ENCODE data around the gene TMED7. TPM values are rescaled to one million over a fixed set of nuclear protein-coding genes. Genes with fewer than 3 reads are reported as not detected.

The TMED7 gene
- total RNA-seq, 1 donor from 2014 or later: 163 TPM

DNA sequence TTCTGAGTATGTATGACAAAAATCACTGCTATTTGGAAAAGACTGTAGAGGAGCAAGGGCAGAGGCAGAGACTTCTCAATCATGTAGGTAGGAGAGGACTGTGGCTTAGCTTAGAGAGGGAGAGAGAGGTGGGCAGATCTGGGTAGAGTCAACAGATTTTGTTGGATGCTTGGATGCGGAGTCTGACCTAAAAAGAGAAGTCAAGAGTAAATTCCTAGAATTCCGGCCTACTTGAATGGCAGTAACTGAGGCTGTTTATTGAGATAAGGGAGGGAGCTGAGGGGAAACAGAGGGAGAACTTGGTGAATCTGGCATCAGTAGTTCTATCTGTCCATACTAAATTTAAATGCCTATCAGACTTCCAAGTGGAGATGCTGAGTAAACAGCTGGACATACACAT, 25.9 kb downstream of the TMED7 start:
- no peak overlapping the region for H3K4me3 ChIP-seq (ENCODE audit: insufficient read depth, low read depth, low read length)

DNA sequence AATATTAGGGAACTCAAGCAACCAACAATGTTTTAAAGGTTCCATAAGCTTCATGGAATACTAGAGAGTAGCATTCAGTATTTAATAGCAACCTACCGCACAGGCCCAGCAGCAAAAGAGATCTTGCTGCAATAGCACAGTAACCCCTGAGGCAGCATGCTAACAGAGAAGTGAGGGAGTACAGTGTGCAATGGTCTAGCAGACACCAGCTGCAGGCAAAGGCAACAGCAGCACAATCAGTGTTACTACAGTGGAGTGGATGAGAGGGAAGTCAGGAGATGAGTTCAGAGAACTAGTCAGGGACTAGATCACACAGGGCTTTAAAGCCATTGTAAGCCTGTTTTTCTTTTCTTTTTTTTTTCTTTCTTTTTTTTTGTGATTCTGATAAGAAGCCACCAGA, 26.3 kb downstream of the TMED7 start:
- Mint-ChIP-seq H3K9me3 (ENCODE audit: unreplicated experiment) (no peaks in the 10 kb centered on the region), H3K27ac (ENCODE audit: unreplicated experiment) (no peak overlapping the region), H3K36me3 (ENCODE audit: low read depth, unreplicated experiment) (peaks cover 7% of the 10 kb centered on the region), H3K27me3 (ENCODE audit: low read depth, unreplicated experiment) (no peaks in the 10 kb centered on the region), H3K4me1 (ENCODE audit: low read depth, unreplicated experiment) (peaks cover 15% of the 10 kb centered on the region), H3K4me3 (ENCODE audit: unreplicated experiment) (peak overlapping the region; percentile 31)
- Histone ChIP-seq H3K79me2 (ENCODE audit: insufficient read depth, low read length) (peaks cover 69% of the 10 kb centered on the region), H2AFZ (ENCODE audit: low read depth, low read length) (no peak overlapping the region), H3K4me1 (ENCODE audit: insufficient read depth, low read length) (peaks cover 23% of the 10 kb centered on the region), H3K9me3 (ENCODE audit: insufficient read depth, low read depth, low read length) (no peaks in the 10 kb centered on the region), H3K27me3 (ENCODE audit: insufficient read depth, low read length) (no peaks in the 10 kb centered on the region), H4K20me1 (ENCODE audit: insufficient read depth, low read length) (peaks cover 33% of the 10 kb centered on the region), H3K27ac (ENCODE audit: low read depth, low read length) (peak overlapping the region; percentile 32), H3K4me3 (ENCODE audit: insufficient read depth, low read depth, low read length) (no peak overlapping the region), H3K9ac (ENCODE audit: low read length) (peak overlapping the region; percentile 94), H3K36me3 (ENCODE audit: insufficient read depth, low read length) (no peaks in the 10 kb centered on the region), H3K4me2 (ENCODE audit: low read length) (peak overlapping the region; percentile 94)
- DNase-seq (ENCODE audit: low read depth) (peak; percentile 23), FAIRE-seq (no peak)
- TF ChIP-seq, protein P1, sequence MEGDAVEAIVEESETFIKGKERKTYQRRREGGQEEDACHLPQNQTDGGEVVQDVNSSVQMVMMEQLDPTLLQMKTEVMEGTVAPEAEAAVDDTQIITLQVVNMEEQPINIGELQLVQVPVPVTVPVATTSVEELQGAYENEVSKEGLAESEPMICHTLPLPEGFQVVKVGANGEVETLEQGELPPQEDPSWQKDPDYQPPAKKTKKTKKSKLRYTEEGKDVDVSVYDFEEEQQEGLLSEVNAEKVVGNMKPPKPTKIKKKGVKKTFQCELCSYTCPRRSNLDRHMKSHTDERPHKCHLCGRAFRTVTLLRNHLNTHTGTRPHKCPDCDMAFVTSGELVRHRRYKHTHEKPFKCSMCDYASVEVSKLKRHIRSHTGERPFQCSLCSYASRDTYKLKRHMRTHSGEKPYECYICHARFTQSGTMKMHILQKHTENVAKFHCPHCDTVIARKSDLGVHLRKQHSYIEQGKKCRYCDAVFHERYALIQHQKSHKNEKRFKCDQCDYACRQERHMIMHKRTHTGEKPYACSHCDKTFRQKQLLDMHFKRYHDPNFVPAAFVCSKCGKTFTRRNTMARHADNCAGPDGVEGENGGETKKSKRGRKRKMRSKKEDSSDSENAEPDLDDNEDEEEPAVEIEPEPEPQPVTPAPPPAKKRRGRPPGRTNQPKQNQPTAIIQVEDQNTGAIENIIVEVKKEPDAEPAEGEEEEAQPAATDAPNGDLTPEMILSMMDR (IDR thresholded peaks at IDR 0.05; ENCODE audit: insufficient read depth, low read depth, low read length): no peak
- TF ChIP-seq EZH2 (IDR thresholded peaks at IDR 0.05; ENCODE audit: insufficient read depth, low read length): no peak

More for the DNA sequence above, 25.9 kb downstream of the TMED7 start:
- peak overlapping the region; percentile 94 for H3K4me2 ChIP-seq (ENCODE audit: low read length)
- peak overlapping the region; percentile 32 for H3K27ac ChIP-seq (ENCODE audit: low read depth, low read length)
- peaks cover 23% of the 10 kb centered on the region for H3K4me1 ChIP-seq (ENCODE audit: insufficient read depth, low read length)
- TF ChIP-seq, protein P1 (IDR thresholded peaks at IDR 0.05; ENCODE audit: insufficient read depth, low read depth, low read length): no peak
- TF ChIP-seq EZH2 (IDR thresholded peaks at IDR 0.05; ENCODE audit: insufficient read depth, low read length): no peak
- peak; percentile 25 for DNase-seq (ENCODE audit: low read depth)
- H2AFZ ChIP-seq (ENCODE audit: low read depth, low read length): no peak overlapping the region
- peaks cover 7% of the 10 kb centered on the region for H3K36me3 Mint-ChIP-seq (ENCODE audit: low read depth, unreplicated experiment)
- no peaks in the 10 kb centered on the region for H3K27me3 Mint-ChIP-seq (ENCODE audit: low read depth, unreplicated experiment)
- H3K9me3 ChIP-seq (ENCODE audit: insufficient read depth, low read depth, low read length): no peaks in the 10 kb centered on the region
- peaks cover 15% of the 10 kb centered on the region for H3K4me1 Mint-ChIP-seq (ENCODE audit: low read depth, unreplicated experiment)
- peaks cover 28% of the 10 kb centered on the region for H4K20me1 ChIP-seq (ENCODE audit: insufficient read depth, low read length)
- H3K9ac ChIP-seq (ENCODE audit: low read length): peak overlapping the region; percentile 94
- no peaks in the 10 kb centered on the region for H3K36me3 ChIP-seq (ENCODE audit: insufficient read depth, low read length)
- H3K79me2 ChIP-seq (ENCODE audit: insufficient read depth, low read length): peaks cover 66% of the 10 kb centered on the region
- no peak for FAIRE-seq
- H3K4me3 Mint-ChIP-seq (ENCODE audit: unreplicated experiment): peak overlapping the region; percentile 31
- no peaks in the 10 kb centered on the region for H3K27me3 ChIP-seq (ENCODE audit: insufficient read depth, low read length)
- no peaks in the 10 kb centered on the region for H3K9me3 Mint-ChIP-seq (ENCODE audit: unreplicated experiment)
- no peak overlapping the region for H3K27ac Mint-ChIP-seq (ENCODE audit: unreplicated experiment)

DNA sequence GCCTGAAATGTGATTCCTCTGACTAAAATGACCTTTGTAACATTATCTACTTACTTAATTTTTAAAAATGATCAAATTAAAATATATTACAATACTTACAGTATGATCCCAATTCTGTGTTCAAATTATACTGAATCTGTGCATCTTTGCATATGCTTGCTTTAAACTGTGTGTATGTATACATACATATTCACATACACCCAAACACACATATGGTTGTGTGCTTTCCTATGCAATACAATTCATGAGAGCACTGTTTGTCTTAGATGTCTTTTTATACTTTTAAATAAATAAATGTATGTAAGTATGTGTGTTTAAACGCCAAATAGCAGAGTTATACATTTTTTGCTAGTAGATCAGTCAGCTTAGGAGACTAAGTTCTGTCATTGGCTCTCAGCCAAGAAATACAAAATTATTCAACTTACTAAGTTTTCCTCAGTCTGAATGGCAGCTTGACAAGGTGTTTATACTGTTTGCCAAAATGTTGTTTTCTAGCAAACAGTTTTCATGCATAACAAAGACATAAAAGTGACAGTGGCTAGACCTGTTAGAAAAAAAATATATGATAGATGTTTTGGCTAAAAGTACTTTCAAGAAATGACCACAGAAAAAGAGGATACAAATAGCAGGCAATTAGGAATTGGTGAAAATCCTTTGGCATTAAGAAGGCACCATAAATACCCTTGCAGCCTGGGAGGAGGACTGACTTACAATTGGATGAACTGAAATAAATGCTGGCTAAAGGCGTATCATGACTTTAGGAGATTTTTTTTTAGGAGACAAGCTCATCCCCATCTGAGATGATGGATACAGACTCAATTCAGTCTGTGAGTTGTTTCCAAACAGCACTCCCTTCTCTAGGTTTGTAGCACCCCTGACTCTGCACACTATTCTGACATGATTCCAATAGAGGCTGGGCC, 31.4 kb downstream of the TMED7 start:
- H3K9me3 ChIP-seq (ENCODE audit: insufficient read depth, low read depth, low read length): no peaks in the 10 kb centered on the region
- peaks cover 35% of the 10 kb centered on the region for H4K20me1 ChIP-seq (ENCODE audit: insufficient read depth, low read length)
- Mint-ChIP-seq H3K27me3 (ENCODE audit: low read depth, unreplicated experiment) (no peaks in the 10 kb centered on the region), H3K36me3 (ENCODE audit: low read depth, unreplicated experiment) (no peaks in the 10 kb centered on the region), H3K27ac (ENCODE audit: unreplicated experiment) (no peak overlapping the region), H3K4me3 (ENCODE audit: unreplicated experiment) (no peak overlapping the region), H3K9me3 (ENCODE audit: unreplicated experiment) (no peaks in the 10 kb centered on the region), H3K4me1 (ENCODE audit: low read depth, unreplicated experiment) (no peaks in the 10 kb centered on the region)
- peaks cover 88% of the 10 kb centered on the region for H3K79me2 ChIP-seq (ENCODE audit: insufficient read depth, low read length)
- H3K4me1 ChIP-seq (ENCODE audit: insufficient read depth, low read length): peaks cover under 1% of the 10 kb centered on the region
- no peaks in the 10 kb centered on the region for H3K27me3 ChIP-seq (ENCODE audit: insufficient read depth, low read length)
- H3K27ac ChIP-seq (ENCODE audit: low read depth, low read length): no peak overlapping the region
- TF ChIP-seq EZH2 (IDR thresholded peaks at IDR 0.05; ENCODE audit: insufficient read depth, low read length): no peak
- TF ChIP-seq, protein P1 (IDR thresholded peaks at IDR 0.05; ENCODE audit: insufficient read depth, low read depth, low read length): no peak
- no peak overlapping the region for H3K9ac ChIP-seq (ENCODE audit: low read length)
- no peak overlapping the region for H3K4me3 ChIP-seq (ENCODE audit: insufficient read depth, low read depth, low read length)
- FAIRE-seq: no peak
- DNase-seq (ENCODE audit: low read depth): no peak
- no peak overlapping the region for H3K4me2 ChIP-seq (ENCODE audit: low read length)
- H2AFZ ChIP-seq (ENCODE audit: low read depth, low read length): no peak overlapping the region
- H3K36me3 ChIP-seq (ENCODE audit: insufficient read depth, low read length): no peaks in the 10 kb centered on the region
